NOMO-1 (cell line): ENCODE results near the gene SYNDIG1.

Source experiments
- DNase-seq, 2 experiments: peaks; one replicate each; lab custom pipeline; 2025; ENCODE audit not compliant: unreplicated experiment in 2 of 2; lab: John Stamatoyannopoulos, UW

The SYNDIG1 gene

DNA sequence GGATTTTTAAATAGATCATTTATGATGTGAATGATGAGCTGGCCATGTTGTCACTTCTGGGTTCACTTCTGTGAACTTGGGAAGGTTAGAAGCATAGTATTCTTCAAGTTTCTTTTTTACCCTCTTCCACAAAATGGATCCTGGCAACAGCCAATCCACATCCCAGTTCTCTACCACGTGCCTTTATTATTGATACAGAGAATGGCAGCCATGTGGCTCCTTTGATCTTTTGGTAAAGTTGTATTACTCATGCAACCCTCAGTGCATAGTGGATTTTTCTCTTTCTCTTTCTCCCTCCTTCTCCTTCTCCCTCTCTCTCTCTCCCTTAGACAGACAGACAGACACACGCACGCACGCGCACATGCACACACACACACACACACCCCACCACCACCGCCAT is 50.0 kb downstream of the SYNDIG1 start:
- DNase-seq, result no peak

DNA sequence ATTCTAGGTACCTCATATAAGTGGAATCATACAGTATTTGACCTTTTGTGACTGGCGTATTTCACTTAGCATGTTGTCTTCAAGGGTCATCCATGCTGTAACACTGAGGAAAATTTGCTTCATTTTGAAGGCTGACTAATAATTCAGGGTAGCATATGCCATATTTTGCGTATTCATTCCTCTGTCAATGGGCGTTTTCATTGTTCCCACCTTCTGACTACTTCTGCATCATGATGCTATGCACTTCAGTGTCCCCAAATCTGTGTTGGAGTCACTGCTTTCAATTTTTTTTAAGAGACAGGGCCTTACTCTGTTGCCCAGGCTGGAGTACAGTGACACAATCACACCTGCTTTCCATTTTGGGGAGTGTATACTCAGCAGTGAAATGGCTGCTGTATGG is 51.6 kb downstream of the SYNDIG1 start:
- DNase-seq, result no peak

DNA sequence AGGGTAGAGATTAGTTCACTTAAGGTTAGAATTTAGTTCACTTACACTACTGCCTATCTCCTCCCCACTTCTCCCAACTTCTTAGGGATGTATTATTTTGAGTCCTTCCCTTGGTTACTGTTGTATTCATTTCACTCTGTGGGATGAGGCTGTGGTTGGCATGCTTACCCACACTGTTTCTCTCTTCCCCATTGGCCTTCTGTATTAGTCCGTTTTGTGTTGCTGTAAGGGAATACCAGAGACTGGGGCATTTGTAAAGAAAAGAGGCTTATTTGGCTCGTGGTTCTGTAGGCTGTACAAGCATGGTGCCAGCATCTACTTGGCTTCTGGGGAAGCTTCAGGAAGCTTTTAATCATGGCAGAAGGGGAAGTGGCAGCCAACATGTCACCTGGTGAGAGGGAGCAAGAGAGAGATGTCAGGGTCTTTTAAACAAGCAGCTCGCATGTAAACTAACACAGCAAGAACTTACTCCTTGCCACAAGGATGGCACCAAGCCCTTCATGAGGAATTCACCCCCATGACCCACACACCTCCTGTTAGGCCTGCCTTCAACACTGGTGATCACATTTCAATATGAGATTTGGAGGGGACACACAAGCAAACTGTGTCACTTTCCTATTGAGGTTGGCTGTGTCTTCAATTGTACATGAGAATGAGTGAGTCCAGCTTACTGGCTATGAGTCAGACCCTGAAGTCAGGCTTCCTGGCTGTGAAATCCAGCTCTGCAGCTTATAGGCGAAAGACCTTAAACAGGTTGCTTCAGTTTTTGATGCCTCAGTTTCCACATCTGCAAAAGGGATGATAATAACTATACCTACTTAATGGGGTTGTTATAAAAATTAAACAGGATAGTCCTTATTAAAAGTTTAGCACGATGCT is 53.3 kb downstream of the SYNDIG1 start:
- no peak for DNase-seq

DNA sequence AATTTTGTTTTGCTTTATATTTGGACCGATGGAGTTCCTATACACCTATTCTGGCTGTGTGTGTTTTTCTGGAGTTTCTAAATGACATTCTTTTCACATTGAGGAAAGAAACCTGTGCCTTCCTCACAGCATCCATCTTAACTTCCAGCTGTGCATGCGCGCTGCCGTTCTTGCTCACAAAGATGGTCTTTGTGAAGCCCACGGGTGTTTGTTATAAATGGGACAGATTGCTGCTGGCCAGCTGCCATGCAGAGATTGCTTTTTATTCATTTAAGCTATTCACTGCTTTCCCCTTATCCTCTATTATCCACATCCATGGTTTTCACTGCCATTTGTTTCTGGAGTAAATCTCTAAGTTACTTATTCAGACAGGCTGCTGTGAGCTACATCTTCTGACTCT is 54.2 kb downstream of the SYNDIG1 start:
- DNase-seq, result no peak

DNA sequence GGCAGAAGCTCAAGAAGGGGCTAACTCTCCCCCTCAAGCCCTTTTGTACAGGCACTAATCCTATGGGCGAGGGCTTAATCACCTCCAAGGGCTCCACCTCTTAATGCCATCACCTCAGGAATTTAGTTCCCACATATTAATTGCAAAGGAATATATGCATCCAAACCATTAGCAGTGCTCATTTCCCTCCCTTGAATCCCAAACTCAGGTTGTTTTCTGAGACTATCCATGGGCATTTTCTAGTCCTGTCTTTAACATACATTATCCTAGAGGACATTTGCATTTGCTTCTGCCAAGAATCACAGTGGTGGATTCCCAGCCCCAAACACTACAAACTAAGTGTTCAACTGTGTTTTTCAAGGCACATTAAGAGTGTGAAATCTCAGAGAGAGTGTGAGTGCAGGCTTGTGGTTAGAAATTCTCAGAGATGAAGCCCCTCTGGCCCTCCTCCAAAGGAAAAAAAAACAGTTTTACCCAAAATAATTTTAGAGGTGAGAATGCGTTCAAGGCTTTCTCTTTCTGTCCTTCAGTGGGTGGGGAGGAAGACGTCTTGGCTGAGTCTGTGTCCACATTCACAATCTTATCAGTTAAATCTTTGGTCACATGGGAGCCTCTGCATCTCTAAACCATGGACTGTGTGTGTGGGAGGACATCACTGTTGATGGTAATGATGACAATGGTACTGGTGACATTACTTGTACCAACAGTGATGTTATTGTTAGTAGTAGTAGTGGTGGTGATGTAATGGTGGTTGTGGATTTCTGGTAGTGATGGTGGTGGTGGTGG is 59.3 kb downstream of the SYNDIG1 start:
- DNase-seq, result no peak

DNA sequence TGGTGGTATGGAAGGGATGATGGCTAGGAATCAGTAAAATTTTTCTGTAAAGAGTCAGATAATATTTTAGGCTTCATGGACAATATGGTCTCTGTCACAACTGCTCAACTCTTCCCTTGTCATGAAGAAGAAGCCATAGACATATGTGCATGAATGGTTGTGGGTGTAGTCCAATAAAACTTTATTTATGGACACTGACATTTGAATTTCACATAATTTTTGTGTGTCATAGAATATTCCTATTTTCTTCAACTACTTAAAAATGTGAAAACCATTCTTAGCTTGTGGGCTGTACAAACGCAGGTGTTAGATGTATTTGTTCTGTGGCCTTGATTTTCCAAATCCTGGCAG is 59.9 kb downstream of the SYNDIG1 start:
- DNase-seq, result no peak

DNA sequence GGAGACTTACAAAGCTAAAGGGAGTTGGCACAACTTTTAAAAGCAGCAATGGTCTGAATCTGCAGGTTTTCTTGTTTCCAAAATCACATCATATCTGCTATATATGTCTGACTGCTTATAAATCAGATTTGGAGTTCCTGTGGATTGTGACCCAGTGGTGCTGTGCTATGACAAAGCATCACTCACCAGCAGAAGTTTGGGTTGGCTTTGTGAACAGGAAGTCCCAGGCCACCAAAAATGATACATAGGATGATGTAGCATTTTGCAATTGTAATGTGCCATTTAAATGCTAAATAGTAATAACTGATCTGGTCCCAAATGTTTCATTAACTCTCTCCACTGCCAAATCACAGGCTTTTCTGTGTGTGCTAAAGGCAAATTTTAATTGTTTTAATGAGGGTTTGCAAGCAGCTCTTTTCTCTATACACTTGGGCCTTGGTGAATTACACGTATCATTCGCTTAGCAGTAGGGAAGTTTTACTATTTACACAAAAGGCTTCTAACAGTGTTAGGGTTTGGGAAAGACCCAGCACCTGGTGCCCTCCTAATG is 60.8 kb downstream of the SYNDIG1 start:
- DNase-seq, result no peak

DNA sequence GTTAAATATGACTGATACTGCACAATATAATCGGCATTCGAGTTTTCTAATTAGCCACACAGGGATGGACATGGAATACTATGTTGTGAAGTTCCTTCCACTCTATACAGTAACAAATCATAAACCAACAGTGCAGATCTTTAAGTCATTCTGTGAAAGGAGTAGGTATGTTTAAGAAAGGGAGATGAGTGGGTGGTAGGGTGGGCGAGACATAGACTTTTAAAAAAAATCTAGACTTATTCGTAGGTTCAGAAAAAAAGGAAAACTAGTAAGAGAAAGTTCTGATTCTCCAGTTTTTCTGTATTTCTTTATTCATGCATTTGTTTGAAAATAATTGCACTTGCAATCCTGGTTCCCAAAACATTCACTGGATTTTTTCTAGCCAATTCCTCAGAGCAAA is 61.8 kb downstream of the SYNDIG1 start:
- no peak for DNase-seq

DNA sequence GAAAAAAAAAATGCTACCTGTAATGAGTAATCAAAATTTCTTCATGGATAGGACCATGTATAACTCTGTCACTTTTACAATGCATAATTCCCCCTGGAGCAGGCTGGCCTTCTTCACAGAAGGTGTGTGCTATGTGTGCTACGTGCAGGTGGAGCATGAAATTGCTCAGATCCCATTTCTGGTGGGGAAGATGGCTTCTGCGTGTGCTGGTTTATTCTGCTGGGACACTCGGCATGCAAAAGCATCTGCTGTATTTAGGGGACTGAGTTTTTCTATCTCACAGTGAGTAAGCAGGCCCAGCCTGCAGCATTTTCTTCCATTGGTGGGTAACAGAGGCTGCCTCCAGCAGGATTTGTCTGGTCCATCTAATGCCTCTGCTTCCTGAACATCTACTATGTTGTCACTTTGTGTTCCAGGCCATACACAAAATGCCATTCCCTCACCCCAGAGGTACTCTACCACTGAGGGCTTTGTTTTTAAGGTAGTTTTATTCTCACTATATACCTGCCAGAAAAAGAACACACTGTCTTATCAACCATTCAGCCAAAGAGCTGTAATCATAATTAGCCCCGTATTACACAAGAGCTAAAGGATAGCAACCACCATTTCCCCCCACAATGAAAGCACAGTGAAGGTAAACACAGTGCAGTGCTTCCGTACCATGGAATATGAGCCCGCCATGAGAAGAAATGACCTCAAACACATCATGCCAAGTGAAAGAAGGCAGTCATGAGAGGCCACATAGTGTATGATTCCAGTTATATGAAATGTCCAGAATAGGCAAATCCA is 62.4 kb downstream of the SYNDIG1 start:
- no peak for DNase-seq

DNA sequence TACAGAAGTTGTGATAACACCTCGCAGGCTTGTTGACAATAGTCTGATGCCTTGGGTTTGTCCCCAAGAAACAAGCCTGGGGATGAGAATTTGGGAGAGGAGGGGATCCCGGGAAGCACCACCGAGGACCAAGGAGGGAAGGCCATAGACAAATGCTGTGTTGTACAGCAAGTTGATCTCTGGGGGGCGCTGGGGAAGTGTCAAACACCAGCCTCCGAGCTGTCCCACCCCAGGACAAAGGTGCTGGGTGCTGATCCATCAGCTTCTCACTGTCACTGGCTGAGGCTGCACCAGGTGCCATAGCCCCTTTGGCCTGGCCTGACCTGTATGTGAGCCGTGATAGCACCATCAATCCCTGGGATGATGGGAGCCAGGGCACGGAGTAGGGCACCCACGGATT is 64.0 kb downstream of the SYNDIG1 start:
- no peak for DNase-seq

DNA sequence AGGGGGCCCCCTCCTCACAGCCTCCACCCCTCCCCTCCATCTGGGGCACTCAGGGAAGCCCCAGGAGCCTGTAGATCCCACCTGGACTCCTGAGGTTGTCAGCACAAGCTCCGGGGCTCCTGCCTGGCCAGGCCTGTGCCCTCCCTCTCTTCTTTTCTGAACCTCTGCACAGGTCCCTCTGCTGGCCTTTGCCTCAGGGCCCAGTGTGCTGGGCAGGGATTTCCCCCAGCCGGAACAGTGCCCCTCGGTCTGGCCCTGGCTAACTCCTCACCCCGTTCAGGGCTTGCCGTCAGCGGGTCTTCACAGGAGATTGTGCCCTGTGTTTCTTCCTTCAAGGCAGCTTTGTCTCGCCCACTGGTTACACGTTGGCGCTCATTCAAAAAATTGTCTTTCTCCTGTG is 64.9 kb downstream of the SYNDIG1 start:
- no peak for DNase-seq

DNA sequence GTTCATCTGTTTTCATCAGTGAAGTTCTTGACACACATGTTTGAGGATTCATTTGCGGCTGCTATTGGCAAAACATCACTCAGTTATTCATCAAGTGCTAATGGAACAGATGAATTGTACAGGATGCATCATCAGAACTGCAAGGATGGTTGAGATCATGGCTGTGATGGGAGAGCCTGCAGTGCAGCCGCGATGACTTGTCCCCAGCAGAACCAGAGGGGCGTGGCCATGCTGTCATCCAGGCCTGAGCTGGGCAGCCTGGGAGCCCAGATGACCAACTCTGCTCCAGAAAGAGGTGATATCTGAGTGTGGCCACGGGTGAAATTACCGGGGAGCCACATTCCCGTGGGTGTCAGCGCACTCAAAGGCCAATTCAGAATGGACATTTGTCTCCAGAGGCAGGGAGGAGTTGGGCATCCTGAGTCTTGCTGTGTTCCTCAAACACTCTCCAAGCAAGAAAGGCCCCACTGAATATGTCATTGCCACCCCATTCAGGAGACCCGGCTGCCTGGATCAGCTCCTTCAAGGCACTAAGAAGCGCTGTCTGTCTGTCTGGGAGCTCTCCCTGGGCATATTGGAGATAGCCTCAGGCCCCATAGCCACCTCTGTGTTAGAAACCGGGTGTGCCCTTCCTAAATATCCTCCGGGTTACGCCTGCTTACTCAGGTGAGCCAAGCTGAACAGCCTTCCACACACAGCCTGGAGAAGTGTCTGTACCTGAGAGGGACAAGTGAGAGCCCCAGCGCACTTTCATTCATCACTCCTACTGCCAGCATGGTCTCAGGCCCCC is 66.7 kb downstream of the SYNDIG1 start:
- no peak for DNase-seq

DNA sequence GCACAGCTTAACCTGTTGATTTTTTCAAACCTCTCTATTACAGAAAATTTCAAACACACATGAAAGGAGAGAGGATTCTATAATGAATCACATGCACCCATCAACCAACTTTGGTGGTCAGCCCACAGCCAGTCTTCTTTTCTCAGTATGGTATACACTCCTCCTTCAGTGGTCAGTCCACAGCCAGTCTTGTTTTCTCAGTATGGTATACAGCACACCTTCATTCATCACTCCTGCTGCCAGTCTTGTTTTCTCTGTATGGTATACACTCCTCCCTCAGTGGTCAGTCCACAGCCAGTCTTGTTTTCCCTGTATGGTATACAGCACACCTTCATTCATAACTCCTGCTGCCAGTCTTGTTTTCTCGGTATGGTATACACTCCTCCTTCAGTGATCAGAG is 67.8 kb downstream of the SYNDIG1 start:
- no peak for DNase-seq

DNA sequence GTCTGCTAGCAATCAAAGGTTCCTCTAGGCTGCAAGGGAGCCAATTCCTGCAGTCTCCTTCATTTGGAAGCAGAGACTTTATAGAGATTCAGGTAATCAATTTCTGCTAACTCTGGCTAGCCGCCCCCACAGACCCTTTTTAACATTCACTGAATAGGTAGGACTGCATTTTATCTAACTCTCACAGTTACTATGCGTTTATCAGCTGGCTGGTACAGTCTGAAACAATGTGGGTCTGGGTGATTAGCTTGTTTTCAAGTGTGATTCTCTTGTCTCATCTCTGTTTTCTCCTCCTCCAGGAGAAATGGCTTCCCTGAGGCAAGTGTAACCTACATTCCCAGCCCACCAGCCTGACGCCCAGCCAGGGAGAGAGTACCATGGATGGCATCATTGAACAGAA is 73.3 kb downstream of the SYNDIG1 start:
- DNase-seq, result no peak

DNA sequence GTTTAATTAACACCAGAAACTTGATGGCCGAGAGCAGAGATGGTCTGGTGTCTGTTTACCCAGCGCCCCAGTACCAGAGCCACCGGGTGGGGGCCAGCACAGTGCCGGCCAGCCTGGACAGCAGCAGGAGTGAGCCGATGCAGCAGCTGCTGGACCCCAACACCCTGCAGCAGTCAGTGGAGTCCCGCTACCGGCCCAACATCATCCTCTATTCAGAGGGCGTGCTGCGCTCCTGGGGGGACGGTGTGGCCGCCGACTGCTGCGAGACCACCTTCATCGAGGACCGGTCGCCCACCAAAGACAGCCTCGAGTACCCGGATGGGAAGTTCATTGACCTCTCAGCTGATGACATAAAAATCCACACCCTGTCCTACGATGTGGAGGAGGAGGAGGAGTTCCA is 73.7 kb downstream of the SYNDIG1 start:
- no peak for DNase-seq

DNA sequence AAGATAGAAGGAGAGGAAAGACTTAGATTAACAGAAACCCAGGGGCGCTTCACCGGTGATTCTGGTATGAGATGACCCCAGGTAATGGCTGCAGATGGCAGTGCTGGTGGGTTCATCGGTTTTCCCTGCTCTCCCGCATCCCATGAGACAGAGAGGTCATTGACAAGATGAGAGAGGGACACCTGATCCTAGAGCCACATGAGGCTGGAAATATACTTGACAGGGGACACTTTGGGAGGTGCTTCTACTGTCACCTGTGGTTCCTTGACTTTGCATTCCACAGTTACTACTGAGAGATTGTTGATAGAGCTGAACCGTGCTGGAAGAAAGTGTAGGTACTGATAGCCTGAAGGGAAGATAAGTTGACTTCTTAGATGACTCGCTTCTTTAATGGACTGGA is 74.3 kb downstream of the SYNDIG1 start:
- DNase-seq, result no peak

DNA sequence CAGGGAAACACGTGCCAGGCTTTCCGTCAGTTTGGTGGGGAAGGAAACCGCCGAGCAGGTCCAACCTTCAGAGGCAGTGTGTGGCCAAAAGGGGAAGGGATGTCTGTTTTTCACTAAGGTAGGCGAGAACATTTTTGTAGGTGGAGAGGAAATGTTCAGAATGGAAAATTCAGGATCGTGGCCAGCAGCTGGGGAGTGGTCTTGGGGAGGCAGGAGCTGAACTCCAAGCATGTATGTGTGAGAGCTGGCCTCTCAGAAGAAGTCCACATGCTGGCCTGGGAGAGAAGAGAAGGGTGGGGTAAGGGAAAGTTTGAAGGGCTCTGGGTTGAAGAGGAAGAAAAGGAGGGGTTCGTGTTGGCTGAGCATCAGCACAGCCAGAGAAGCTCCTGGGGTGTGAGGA is 74.9 kb downstream of the SYNDIG1 start:
- no peak for DNase-seq

DNA sequence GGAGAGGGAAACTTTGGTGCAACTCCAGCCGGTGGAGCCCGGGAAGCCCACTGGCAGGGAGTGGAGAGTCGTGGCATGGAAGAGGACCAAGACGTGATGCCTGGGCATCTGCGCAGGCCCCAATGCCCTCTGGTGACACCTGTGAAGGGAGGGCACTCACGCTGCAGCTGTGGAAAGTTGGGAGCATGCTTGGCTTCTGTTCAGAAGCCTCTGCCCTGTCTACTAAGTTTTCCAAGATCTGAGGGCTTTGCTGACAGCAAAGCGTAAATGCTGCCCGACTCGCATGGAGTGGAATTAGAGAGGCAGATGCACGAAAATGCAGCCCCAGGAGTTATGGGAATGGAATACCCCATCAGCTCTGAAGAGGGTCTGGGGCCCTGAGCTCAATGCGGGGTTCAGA is 75.7 kb downstream of the SYNDIG1 start:
- no peak for DNase-seq

DNA sequence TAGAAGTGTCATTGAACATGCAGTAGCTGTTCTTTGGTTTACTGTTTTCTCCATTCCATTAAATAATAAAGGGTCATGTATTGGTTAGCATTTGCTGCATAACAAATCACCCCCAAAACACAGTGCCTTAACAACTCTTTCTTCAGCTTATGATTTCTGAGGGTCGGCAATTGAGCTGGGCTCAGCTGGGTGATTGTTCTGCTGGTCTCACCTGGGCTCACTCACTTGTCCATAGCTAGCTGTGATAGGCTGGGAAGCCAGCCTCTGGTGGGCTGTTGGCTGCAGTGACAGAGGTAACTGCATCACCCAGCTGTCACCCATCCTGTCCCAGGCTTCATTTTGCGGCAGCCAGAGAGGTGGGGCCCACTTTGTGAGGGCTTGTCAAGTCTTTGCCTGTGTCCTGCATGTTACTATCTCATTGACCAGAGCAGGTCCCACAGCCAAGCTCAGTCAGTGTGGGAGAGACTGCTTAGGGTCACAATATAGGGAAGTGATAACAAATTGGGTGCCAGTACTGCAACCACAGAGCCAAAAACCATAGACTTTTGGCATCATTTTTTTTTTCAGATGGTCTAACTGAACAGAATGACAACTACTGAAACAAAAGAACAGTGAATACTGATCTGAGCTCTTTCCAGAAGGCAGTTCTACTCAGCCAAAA is 76.9 kb downstream of the SYNDIG1 start:
- DNase-seq, result no peak

DNA sequence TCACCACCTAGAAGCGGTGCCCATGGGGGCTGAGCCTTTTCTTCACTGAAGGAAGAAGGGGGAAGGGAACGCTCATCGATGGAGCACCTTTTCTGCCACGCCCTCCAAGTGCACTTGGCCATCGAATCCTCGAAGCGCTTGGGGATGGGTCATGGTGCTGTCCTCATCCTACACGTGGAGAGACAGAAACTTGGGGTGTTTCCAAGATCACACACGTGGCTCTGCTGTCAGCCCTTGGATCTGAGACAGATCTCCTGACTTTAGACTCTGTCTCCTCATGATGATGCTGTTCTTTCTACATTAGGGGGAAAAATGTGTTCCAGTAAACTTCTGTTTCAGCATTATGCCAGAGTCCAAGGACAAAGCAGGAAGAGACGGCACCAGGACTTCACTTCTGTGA is 78.5 kb downstream of the SYNDIG1 start:
- DNase-seq, result no peak
